Measurements from ENCODE around the gene INPP5B.
A peak's percentile ranks its signal among the peaks of the same experiment; 100 is the strongest.
"Not testable (repeated sequence)": the region's sequence is repeated elsewhere in the genome, so short reads cannot be mapped to it uniquely, and the experiment has no call there.

INPP5B gene

GRCh38 chr1:37910886-37911285 lies 36.0 kb downstream of the INPP5B start:
- not testable (repeated sequence) for DNase-seq

GRCh38 chr1:37908531-37908930 lies 38.3 kb downstream of the INPP5B start:
- DNase-seq: not testable (repeated sequence)

- not testable (repeated sequence) for DNase-seq
Measured at GRCh38 chr1:37907416-37908125, 39.3 kb downstream of the INPP5B start.

GRCh38 chr1:37906591-37906990 lies 40.3 kb downstream of the INPP5B start:
- not testable (repeated sequence) for DNase-seq

- no peak for DNase-seq
Measured at GRCh38 chr1:37905727-37906126, 41.1 kb downstream of the INPP5B start.

- not testable (repeated sequence) for DNase-seq
Measured at GRCh38 chr1:37903921-37904320, 42.9 kb downstream of the INPP5B start.

GRCh38 chr1:37902983-37903382 lies 43.9 kb downstream of the INPP5B start:
- DNase-seq: no peak

GRCh38 chr1:37901893-37902225 lies 45.0 kb downstream of the INPP5B start:
- no peak for DNase-seq

GRCh38 chr1:37901191-37901892 lies 45.5 kb downstream of the INPP5B start:
- DNase-seq: no peak

GRCh38 chr1:37897563-37897962 lies 49.3 kb downstream of the INPP5B start:
- not testable (repeated sequence) for DNase-seq

- DNase-seq: no peak
Measured at GRCh38 chr1:37893673-37894072, 53.2 kb downstream of the INPP5B start.

- DNase-seq: no peak
Measured at GRCh38 chr1:37892151-37893047, 54.5 kb downstream of the INPP5B start.

GRCh38 chr1:37890378-37891014 lies 56.4 kb downstream of the INPP5B start:
- peak; percentile 17 for DNase-seq

GRCh38 chr1:37888022-37888700 lies 58.7 kb downstream of the INPP5B start:
- no peak for DNase-seq

GRCh38 chr1:37884145-37884544 lies 62.7 kb downstream of the INPP5B start:
- no peak for DNase-seq

- DNase-seq: no peak
Measured at GRCh38 chr1:37883671-37884070, 63.2 kb downstream of the INPP5B start.

GRCh38 chr1:37879865-37880264 lies 67.0 kb downstream of the INPP5B start:
- DNase-seq: no peak

GRCh38 chr1:37878071-37878470 lies 68.8 kb downstream of the INPP5B start:
- no peak for DNase-seq

- no peak for DNase-seq
Measured at GRCh38 chr1:37875833-37876232, 71.0 kb downstream of the INPP5B start.

- DNase-seq: no peak
Measured at GRCh38 chr1:37872692-37873091, 74.2 kb downstream of the INPP5B start.

GRCh38 chr1:37868466-37868865 lies 78.4 kb downstream of the INPP5B start:
- no peak for DNase-seq

GRCh38 chr1:37867784-37868183 lies 79.1 kb downstream of the INPP5B start:
- no peak for DNase-seq
